Stomach (tissue), 4 donors: Measurements from ENCODE around the gene ODAPH.
"Not testable (repeated sequence)": the region's sequence is repeated elsewhere in the genome, so short reads cannot be mapped to it uniquely, and the experiment has no call there.

Experiments
- POLR2A ChIP-seq, 4 donors: fragments of 450-650 bp; IDR thresholded peaks; one replicate each; pipeline ENCODE4 v1.6.1; 2016; ENCODE audit warnings: antibody characterized with exemption in 4 of 4, control low read depth in 2 of 4, mild to moderate bottlenecking in 1 of 4, moderate library complexity in 1 of 4
- TF ChIP-seq, protein P1 (sequence below), 7 experiments: fragments of 450-650 bp in 4 of 7; fragments of 200-600 bp in 3 of 7; sonication (generic) in 3 of 7; IDR thresholded peaks; one replicate each; pipeline ENCODE4 v1.5.1; 2016 to 2019; ENCODE audit warnings: antibody characterized with exemption in 7 of 7, control low read depth in 2 of 7, mild to moderate bottlenecking in 1 of 7

DNA sequence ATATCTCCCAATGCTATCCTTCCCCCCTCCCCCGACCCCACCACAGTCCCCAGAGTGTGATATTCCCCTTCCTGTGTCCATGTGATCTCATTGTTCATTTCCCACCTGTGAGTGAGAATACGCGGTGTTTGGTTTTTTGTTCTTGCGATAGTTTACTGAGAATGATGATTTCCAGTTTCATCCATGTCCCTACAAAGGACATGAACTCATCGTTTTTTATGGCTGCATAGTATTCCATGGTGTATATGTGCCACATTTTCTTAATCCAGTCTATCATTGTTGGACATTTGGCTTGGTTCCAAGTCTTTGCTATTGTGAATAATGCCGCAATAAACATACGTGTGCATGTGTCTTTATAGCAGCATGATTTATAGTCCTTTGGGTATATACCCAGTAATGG is 36.4 kb upstream of the ODAPH start:
- TF ChIP-seq, protein P1, sequence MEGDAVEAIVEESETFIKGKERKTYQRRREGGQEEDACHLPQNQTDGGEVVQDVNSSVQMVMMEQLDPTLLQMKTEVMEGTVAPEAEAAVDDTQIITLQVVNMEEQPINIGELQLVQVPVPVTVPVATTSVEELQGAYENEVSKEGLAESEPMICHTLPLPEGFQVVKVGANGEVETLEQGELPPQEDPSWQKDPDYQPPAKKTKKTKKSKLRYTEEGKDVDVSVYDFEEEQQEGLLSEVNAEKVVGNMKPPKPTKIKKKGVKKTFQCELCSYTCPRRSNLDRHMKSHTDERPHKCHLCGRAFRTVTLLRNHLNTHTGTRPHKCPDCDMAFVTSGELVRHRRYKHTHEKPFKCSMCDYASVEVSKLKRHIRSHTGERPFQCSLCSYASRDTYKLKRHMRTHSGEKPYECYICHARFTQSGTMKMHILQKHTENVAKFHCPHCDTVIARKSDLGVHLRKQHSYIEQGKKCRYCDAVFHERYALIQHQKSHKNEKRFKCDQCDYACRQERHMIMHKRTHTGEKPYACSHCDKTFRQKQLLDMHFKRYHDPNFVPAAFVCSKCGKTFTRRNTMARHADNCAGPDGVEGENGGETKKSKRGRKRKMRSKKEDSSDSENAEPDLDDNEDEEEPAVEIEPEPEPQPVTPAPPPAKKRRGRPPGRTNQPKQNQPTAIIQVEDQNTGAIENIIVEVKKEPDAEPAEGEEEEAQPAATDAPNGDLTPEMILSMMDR (IDR thresholded peaks at IDR 0.05) = not testable (repeated sequence)
- TF ChIP-seq POLR2A (IDR thresholded peaks at IDR 0.05) = not testable (repeated sequence)
